Activated naive CD4-positive, alpha-beta T cell treated with anti-CD3 and anti-CD28 coated beads, Interleukin-2, amount 10 ng/mL, durations not matched to agents 7 days and 5 days (primary cell): ENCODE data around the gene CCSER1.
"Not testable (repeated sequence)": the region's sequence is repeated elsewhere in the genome, so short reads cannot be mapped to it uniquely, and the experiment has no call there.

Experiments
- CTCF ChIA-PET: fragments of 350-600 bp; sonication (Branson Sonifier 250); formaldehyde crosslinking; loops from one replicate; lab custom pipeline; 2021; ENCODE audit warnings: antibody characterized with exemption; lab: Charles Lee
- DNase-seq: peaks from one replicate; pipeline ENCODE4 v3.0.0-alpha.2; 2020
- H3K27ac Mint-ChIP-seq: one replicate; pipeline ENCODE4 v1.8.0; 2021; ENCODE audit warnings: mild to moderate bottlenecking, moderate library complexity, mixed read lengths
- H3K27me3 Mint-ChIP-seq: one replicate; pipeline ENCODE4 v1.8.0; 2021; ENCODE audit warnings: mild to moderate bottlenecking, mixed read lengths
- H3K36me3 Mint-ChIP-seq: one replicate; pipeline ENCODE4 v1.8.0; 2021; ENCODE audit warnings: mixed read lengths
- H3K4me1 Mint-ChIP-seq: one replicate; pipeline ENCODE4 v1.8.0; 2021; ENCODE audit warnings: mixed read lengths
- H3K4me3 Mint-ChIP-seq: one replicate; pipeline ENCODE4 v1.8.0; 2021; ENCODE audit warnings: mild to moderate bottlenecking, moderate library complexity, mixed read lengths
- H3K9me3 Mint-ChIP-seq: one replicate; pipeline ENCODE4 v1.8.0; 2021; ENCODE audit warnings: mixed read lengths

CCSER1 gene

DNA sequence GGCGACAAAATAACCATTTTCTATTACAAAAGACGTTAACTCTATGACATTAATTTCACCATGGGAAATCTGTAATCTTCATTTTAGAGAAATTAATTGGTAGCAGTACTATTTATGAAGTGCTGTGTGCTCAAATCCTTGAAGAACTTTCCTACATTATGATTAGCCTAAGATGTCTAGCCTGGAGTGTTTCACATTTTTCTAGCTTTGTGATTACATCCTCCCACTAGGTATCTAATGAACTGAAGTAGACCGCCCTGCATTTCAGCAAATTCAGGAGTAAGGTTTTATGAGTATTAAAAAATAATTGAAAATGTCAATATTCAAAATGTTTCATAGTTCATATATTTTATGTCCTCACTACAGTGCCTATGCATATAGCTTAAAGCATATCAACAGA lies 713.1 kb downstream of the CCSER1 start:
- Mint-ChIP-seq H3K36me3 (no peaks in the 10 kb centered on the region), H3K4me3 (no peak overlapping the region), H3K4me1 (no peaks in the 10 kb centered on the region), H3K9me3 (no peaks in the 10 kb centered on the region), H3K27ac (no peak overlapping the region), H3K27me3 (no peaks in the 10 kb centered on the region)
- no peak for DNase-seq
- CTCF ChIA-PET, result no interaction called here

GRCh38 chr4:90840828-90841227 lies 713.6 kb downstream of the CCSER1 start:
- CTCF ChIA-PET, result no interaction called here
- H3K36me3 Mint-ChIP-seq, result no peaks in the 10 kb centered on the region
- no peaks in the 10 kb centered on the region for H3K27me3 Mint-ChIP-seq
- no peaks in the 10 kb centered on the region for H3K9me3 Mint-ChIP-seq
- H3K4me1 Mint-ChIP-seq, result no peaks in the 10 kb centered on the region
- H3K27ac Mint-ChIP-seq, result no peak overlapping the region
- no peak overlapping the region for H3K4me3 Mint-ChIP-seq
- no peak for DNase-seq

DNA sequence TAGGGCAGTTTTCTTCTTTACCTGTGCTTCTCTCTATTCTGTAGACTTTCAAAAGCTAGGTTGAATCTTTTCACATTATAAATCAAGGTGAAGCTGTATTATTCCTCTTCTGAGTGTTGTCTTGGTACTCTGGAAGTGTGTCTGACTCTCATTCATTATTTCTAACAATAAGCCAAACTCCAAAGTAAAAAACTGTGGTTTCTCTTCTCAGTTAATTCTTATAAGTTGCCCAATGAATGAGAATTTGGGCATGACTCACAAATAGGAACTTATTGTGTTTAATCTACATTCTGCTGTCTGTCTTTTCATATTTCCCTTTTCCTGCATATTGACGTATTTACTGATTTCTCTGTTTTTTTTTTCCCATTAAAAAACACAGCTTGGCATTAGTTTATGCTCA lies 714.5 kb downstream of the CCSER1 start:
- H3K27ac Mint-ChIP-seq, result no peak overlapping the region
- no peaks in the 10 kb centered on the region for H3K9me3 Mint-ChIP-seq
- DNase-seq, result no peak
- no peaks in the 10 kb centered on the region for H3K4me1 Mint-ChIP-seq
- CTCF ChIA-PET, result no interaction called here
- no peaks in the 10 kb centered on the region for H3K36me3 Mint-ChIP-seq
- H3K4me3 Mint-ChIP-seq, result no peak overlapping the region
- H3K27me3 Mint-ChIP-seq, result no peaks in the 10 kb centered on the region

- DNase-seq, result no peak
- H3K4me3 Mint-ChIP-seq, result no peak overlapping the region
- CTCF ChIA-PET, result no interaction called here
- no peaks in the 10 kb centered on the region for H3K36me3 Mint-ChIP-seq
- H3K4me1 Mint-ChIP-seq, result no peaks in the 10 kb centered on the region
- no peak overlapping the region for H3K27ac Mint-ChIP-seq
- no peaks in the 10 kb centered on the region for H3K27me3 Mint-ChIP-seq
- H3K9me3 Mint-ChIP-seq, result no peaks in the 10 kb centered on the region
These were observed 715.8 kb downstream of the CCSER1 start for GRCh38 chr4:90842960-90843359.

- no peak overlapping the region for H3K27ac Mint-ChIP-seq
- CTCF ChIA-PET, result interaction anchor here (0.7 kb wide), 1 partner anchor 173 kb away, joined by 3 read pairs; no protein-coding TSS in a partner anchor
- no peak overlapping the region for H3K4me3 Mint-ChIP-seq
- no peaks in the 10 kb centered on the region for H3K36me3 Mint-ChIP-seq
- H3K4me1 Mint-ChIP-seq, result no peaks in the 10 kb centered on the region
- no peaks in the 10 kb centered on the region for H3K9me3 Mint-ChIP-seq
- H3K27me3 Mint-ChIP-seq, result no peaks in the 10 kb centered on the region
- DNase-seq, result no peak
These were observed 717.0 kb downstream of the CCSER1 start for GRCh38 chr4:90844241-90844640.

GRCh38 chr4:90845777-90846176 lies 718.6 kb downstream of the CCSER1 start:
- no peak for DNase-seq
- CTCF ChIA-PET, result no interaction called here
- no peaks in the 10 kb centered on the region for H3K4me1 Mint-ChIP-seq
- no peak overlapping the region for H3K4me3 Mint-ChIP-seq
- H3K27me3 Mint-ChIP-seq, result no peaks in the 10 kb centered on the region
- H3K9me3 Mint-ChIP-seq, result no peaks in the 10 kb centered on the region
- no peaks in the 10 kb centered on the region for H3K36me3 Mint-ChIP-seq
- H3K27ac Mint-ChIP-seq, result no peak overlapping the region

GRCh38 chr4:90852237-90852636 lies 725.0 kb downstream of the CCSER1 start:
- Mint-ChIP-seq H3K4me3 (no peak overlapping the region), H3K27me3 (no peaks in the 10 kb centered on the region), H3K4me1 (no peaks in the 10 kb centered on the region), H3K9me3 (no peaks in the 10 kb centered on the region), H3K36me3 (no peaks in the 10 kb centered on the region), H3K27ac (no peak overlapping the region)
- CTCF ChIA-PET, result no interaction called here
- no peak for DNase-seq

- Mint-ChIP-seq H3K36me3 (no peaks in the 10 kb centered on the region), H3K27ac (no peak overlapping the region), H3K4me3 (no peak overlapping the region), H3K4me1 (no peaks in the 10 kb centered on the region), H3K9me3 (no peaks in the 10 kb centered on the region), H3K27me3 (no peaks in the 10 kb centered on the region)
- CTCF ChIA-PET, result no interaction called here
- no peak for DNase-seq
These were observed 727.9 kb downstream of the CCSER1 start for GRCh38 chr4:90855111-90855510.

GRCh38 chr4:90857081-90857820 lies 730.1 kb downstream of the CCSER1 start:
- H3K4me3 Mint-ChIP-seq, result no peak overlapping the region
- H3K4me1 Mint-ChIP-seq, result no peaks in the 10 kb centered on the region
- H3K27me3 Mint-ChIP-seq, result no peaks in the 10 kb centered on the region
- no peak overlapping the region for H3K27ac Mint-ChIP-seq
- no peaks in the 10 kb centered on the region for H3K9me3 Mint-ChIP-seq
- DNase-seq, result no peak
- H3K36me3 Mint-ChIP-seq, result no peaks in the 10 kb centered on the region
- CTCF ChIA-PET, result no interaction called here

- Mint-ChIP-seq H3K4me3 (no peak overlapping the region), H3K27me3 (no peaks in the 10 kb centered on the region), H3K9me3 (peaks cover 5% of the 10 kb centered on the region), H3K27ac (no peak overlapping the region), H3K36me3 (no peaks in the 10 kb centered on the region), H3K4me1 (no peaks in the 10 kb centered on the region)
- no peak for DNase-seq
- CTCF ChIA-PET, result no interaction called here
These were observed 748.6 kb downstream of the CCSER1 start for GRCh38 chr4:90875791-90876190.

DNA sequence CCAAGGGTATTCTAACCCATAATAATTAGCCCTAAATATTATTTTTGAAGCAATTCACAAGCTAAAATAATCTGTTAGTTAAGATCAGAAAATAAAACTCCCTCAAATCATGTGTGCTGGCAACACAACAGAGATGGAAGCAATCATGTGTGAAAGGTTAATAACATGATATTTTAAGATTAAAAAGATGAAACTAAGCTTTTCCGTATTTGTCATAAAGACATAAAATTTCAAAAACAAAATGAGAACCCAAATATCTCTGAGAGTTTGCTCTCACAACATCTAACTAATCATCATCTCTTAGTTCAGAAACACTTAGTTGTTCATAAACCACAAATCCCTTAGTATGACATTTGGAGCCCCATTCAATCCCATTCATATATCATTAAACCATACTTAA lies 749.1 kb downstream of the CCSER1 start:
- H3K36me3 Mint-ChIP-seq, result no peaks in the 10 kb centered on the region
- no peaks in the 10 kb centered on the region for H3K4me1 Mint-ChIP-seq
- H3K4me3 Mint-ChIP-seq, result no peak overlapping the region
- no peak overlapping the region for H3K27ac Mint-ChIP-seq
- peaks cover 5% of the 10 kb centered on the region for H3K9me3 Mint-ChIP-seq
- no peak for DNase-seq
- CTCF ChIA-PET, result no interaction called here
- no peaks in the 10 kb centered on the region for H3K27me3 Mint-ChIP-seq

GRCh38 chr4:90883519-90883918 lies 756.3 kb downstream of the CCSER1 start:
- H3K27ac Mint-ChIP-seq, result no peak overlapping the region
- H3K36me3 Mint-ChIP-seq, result no peaks in the 10 kb centered on the region
- CTCF ChIA-PET, result no interaction called here

GRCh38 chr4:90888571-90888970 lies 761.4 kb downstream of the CCSER1 start:
- Mint-ChIP-seq H3K27ac (no peak overlapping the region), H3K36me3 (no peaks in the 10 kb centered on the region), H3K9me3 (peaks cover 4% of the 10 kb centered on the region), H3K4me1 (no peaks in the 10 kb centered on the region), H3K4me3 (no peak overlapping the region), H3K27me3 (no peaks in the 10 kb centered on the region)
- no peak for DNase-seq
- CTCF ChIA-PET, result no interaction called here

More at GRCh38 chr4:90883519-90883918, 756.3 kb downstream of the CCSER1 start:
- H3K27me3 Mint-ChIP-seq, result no peaks in the 10 kb centered on the region
- H3K4me1 Mint-ChIP-seq, result no peaks in the 10 kb centered on the region
- H3K9me3 Mint-ChIP-seq, result peaks cover 2% of the 10 kb centered on the region
- no peak overlapping the region for H3K4me3 Mint-ChIP-seq
- DNase-seq, result no peak

GRCh38 chr4:90889171-90889570 lies 762.0 kb downstream of the CCSER1 start:
- H3K27ac Mint-ChIP-seq, result no peak overlapping the region
- H3K27me3 Mint-ChIP-seq, result no peaks in the 10 kb centered on the region
- H3K4me1 Mint-ChIP-seq, result no peaks in the 10 kb centered on the region
- CTCF ChIA-PET, result no interaction called here
- peaks cover 4% of the 10 kb centered on the region for H3K9me3 Mint-ChIP-seq
- DNase-seq, result no peak
- no peak overlapping the region for H3K4me3 Mint-ChIP-seq
- H3K36me3 Mint-ChIP-seq, result no peaks in the 10 kb centered on the region

GRCh38 chr4:90903413-90903812 lies 776.2 kb downstream of the CCSER1 start:
- CTCF ChIA-PET, H3K27me3 Mint-ChIP-seq, H3K9me3 Mint-ChIP-seq, H3K4me3 Mint-ChIP-seq, DNase-seq, H3K36me3 Mint-ChIP-seq, H3K27ac Mint-ChIP-seq, H3K4me1 Mint-ChIP-seq: not testable (repeated sequence)
